Panc1 (cell line): ENCODE data around the gene MTHFSD. TPM values are rescaled to one million over a fixed set of nuclear protein-coding genes. Genes with fewer than 3 reads are reported as not detected.

Experiments used
- ATAC-seq: fragments of 200-7000 bp; cut with Tn5 transposase; 2 replicates; pipeline ENCODE4 v1.9.1; 2020; ENCODE audit warnings: mild to moderate bottlenecking, moderate library complexity
- BruUV-seq: library from RNA; stranded (reverse); fragments of 400-500 nt; replicated peaks from 2 replicates; lab custom pipeline; 2021; lab: Mats Ljungman, UMichigan
- CTCF ChIA-PET: fragments of 300-600 bp; sonication (Branson Sonifier 250); formaldehyde crosslinking; loops from one replicate; lab custom pipeline; 2022; ENCODE audit warnings: antibody characterized with exemption; lab: Charles Lee
- POLR2A ChIA-PET: fragments of 300-600 bp; sonication (Branson Sonifier 250); formaldehyde crosslinking; loops from one replicate; lab custom pipeline; 2022; ENCODE audit warnings: antibody characterized with exemption; lab: Charles Lee
- DNase-seq: peaks from one replicate; pipeline ENCODE4 v3.0.0-alpha.2; 2010; ENCODE audit warnings: low read depth, low spot score
- H3K27ac ChIP-seq: 2 replicates; pipeline ENCODE4 v1.5.1; 2011; ENCODE audit warnings: mild to moderate bottlenecking, low read length, inconsistent platforms
- H3K27me3 ChIP-seq: fragments of 200-500 bp; sonication (Bioruptor generic); 2 replicates; pipeline ENCODE4 v1.6.0; 2014; ENCODE audit warnings: low read length, inconsistent platforms; ENCODE audit not compliant: control insufficient read depth, insufficient read depth
- H3K36me3 ChIP-seq: fragments of 200-500 bp; sonication (Bioruptor generic); 2 replicates; pipeline ENCODE4 v1.5.1; 2014; ENCODE audit warnings: inconsistent platforms, mild to moderate bottlenecking, low read length, moderate library complexity; ENCODE audit not compliant: control insufficient read depth, insufficient read depth
- H3K4me1 ChIP-seq: 2 replicates; pipeline ENCODE4 v1.5.1; 2011; ENCODE audit warnings: inconsistent platforms, mild to moderate bottlenecking, low read length, moderate library complexity; ENCODE audit not compliant: control insufficient read depth, insufficient read depth
- H3K4me3 ChIP-seq, 2 experiments: 2 replicates each; pipeline ENCODE4 v1.5.1; 2011 to 2012; ENCODE audit warnings: low read depth in 2 of 2, low read length in 2 of 2, mild to moderate bottlenecking in 2 of 2, inconsistent platforms in 1 of 2, moderate library complexity in 1 of 2
- H3K9me3 ChIP-seq: fragments of 200-500 bp; sonication (Bioruptor generic); 2 replicates; pipeline ENCODE4 v1.5.1; 2014; ENCODE audit warnings: low read depth, mild to moderate bottlenecking, inconsistent platforms, low read length, moderate library complexity; ENCODE audit not compliant: control insufficient read depth, insufficient read depth
- POLR2AphosphoS5 ChIP-seq: IDR thresholded peaks from 2 replicates; pipeline ENCODE4 v1.6.1; 2012; ENCODE audit warnings: mild to moderate bottlenecking, low read depth, low read length, moderate library complexity
- SIN3A ChIP-seq: IDR thresholded peaks from 2 replicates; pipeline ENCODE4 v1.6.1; 2012; ENCODE audit warnings: low read depth, mild to moderate bottlenecking, low read length, moderate library complexity, borderline replicate concordance; ENCODE audit not compliant: insufficient read depth
- TCF7L2 ChIP-seq: IDR thresholded peaks from 2 replicates; pipeline ENCODE4 v1.6.1; 2011; ENCODE audit warnings: mild to moderate bottlenecking, low read depth, low read length, inconsistent platforms
- in situ Hi-C: cut with HindIII; loops from 2 replicates; pipeline ENCODE4 v1.10.0; 2016; ENCODE audit warnings: low sequenced_read_pairs, low pct_unique_long_range_greater_than_20kb
- intact Hi-C: fragments of 100-400 bp; cut with micrococcal nuclease; formaldehyde crosslinking; loops from one replicate; pipeline ENCODE4 v1.10.0; 2022; ENCODE audit not compliant: unreplicated experiment
- total RNA-seq: library from RNA; stranded (reverse); gene quantifications from one replicate; pipeline ENCODE4 v1.2.1, GENCODE V29; 2021; ENCODE audit not compliant: unreplicated experiment
- TF ChIP-seq, protein P1 (sequence below), 2 experiments: IDR thresholded peaks; 2 replicates each; pipeline ENCODE4 v1.6.1; 2011 to 2012; ENCODE audit warnings: low read depth in 2 of 2, control low read depth in 1 of 2, low read length in 1 of 2, mild to moderate bottlenecking in 1 of 2, moderate library complexity in 1 of 2; ENCODE audit not compliant: insufficient read depth in 1 of 2
- TF ChIP-seq, protein P2 (sequence below): fragments of 450-650 bp; IDR thresholded peaks from 2 replicates; pipeline ENCODE4 v1.5.1; 2017; ENCODE audit warnings: mild to moderate bottlenecking

The MTHFSD gene
- total RNA-seq, 1 experiment from 2014 or later: 16.5 TPM

DNA sequence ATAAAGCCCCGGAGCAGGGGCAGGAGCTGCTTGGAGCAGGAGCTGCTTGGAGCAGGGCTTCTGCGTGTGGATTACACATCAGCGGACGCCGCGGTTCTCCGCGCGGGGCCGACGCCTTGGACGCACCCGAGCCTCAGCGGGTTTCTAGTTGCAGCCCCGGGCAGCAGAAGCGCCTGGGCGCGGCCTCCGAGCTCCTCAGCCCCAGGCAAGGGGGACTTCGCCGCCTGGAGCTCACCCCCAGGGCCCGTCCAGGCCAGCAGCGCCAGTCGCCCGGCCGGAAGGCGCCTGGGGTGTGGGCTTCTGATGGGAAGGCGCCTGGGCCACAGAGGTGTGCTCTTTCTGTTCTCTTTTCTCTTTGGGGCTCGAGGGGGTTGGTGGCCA lies 38.4 kb downstream of the MTHFSD start:
- TF ChIP-seq, protein P1, sequence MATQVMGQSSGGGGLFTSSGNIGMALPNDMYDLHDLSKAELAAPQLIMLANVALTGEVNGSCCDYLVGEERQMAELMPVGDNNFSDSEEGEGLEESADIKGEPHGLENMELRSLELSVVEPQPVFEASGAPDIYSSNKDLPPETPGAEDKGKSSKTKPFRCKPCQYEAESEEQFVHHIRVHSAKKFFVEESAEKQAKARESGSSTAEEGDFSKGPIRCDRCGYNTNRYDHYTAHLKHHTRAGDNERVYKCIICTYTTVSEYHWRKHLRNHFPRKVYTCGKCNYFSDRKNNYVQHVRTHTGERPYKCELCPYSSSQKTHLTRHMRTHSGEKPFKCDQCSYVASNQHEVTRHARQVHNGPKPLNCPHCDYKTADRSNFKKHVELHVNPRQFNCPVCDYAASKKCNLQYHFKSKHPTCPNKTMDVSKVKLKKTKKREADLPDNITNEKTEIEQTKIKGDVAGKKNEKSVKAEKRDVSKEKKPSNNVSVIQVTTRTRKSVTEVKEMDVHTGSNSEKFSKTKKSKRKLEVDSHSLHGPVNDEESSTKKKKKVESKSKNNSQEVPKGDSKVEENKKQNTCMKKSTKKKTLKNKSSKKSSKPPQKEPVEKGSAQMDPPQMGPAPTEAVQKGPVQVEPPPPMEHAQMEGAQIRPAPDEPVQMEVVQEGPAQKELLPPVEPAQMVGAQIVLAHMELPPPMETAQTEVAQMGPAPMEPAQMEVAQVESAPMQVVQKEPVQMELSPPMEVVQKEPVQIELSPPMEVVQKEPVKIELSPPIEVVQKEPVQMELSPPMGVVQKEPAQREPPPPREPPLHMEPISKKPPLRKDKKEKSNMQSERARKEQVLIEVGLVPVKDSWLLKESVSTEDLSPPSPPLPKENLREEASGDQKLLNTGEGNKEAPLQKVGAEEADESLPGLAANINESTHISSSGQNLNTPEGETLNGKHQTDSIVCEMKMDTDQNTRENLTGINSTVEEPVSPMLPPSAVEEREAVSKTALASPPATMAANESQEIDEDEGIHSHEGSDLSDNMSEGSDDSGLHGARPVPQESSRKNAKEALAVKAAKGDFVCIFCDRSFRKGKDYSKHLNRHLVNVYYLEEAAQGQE (IDR thresholded peaks at IDR 0.05; ENCODE audit: insufficient read depth in 1 of 2, low read depth in 2 of 2, low read length in 1 of 2): no peak
- TF ChIP-seq SIN3A (no peak), TCF7L2 (no peak), POLR2AphosphoS5 (no peak)
- TF ChIP-seq, protein P2, sequence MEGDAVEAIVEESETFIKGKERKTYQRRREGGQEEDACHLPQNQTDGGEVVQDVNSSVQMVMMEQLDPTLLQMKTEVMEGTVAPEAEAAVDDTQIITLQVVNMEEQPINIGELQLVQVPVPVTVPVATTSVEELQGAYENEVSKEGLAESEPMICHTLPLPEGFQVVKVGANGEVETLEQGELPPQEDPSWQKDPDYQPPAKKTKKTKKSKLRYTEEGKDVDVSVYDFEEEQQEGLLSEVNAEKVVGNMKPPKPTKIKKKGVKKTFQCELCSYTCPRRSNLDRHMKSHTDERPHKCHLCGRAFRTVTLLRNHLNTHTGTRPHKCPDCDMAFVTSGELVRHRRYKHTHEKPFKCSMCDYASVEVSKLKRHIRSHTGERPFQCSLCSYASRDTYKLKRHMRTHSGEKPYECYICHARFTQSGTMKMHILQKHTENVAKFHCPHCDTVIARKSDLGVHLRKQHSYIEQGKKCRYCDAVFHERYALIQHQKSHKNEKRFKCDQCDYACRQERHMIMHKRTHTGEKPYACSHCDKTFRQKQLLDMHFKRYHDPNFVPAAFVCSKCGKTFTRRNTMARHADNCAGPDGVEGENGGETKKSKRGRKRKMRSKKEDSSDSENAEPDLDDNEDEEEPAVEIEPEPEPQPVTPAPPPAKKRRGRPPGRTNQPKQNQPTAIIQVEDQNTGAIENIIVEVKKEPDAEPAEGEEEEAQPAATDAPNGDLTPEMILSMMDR: no peak
- intact Hi-C loops: loop anchor here (1.0 kb wide), 1 partner anchor 444 kb away; no protein-coding TSS in a partner anchor
- ChIA-PET POLR2A (no interaction called here), CTCF (interaction anchor here (0.6 to 1.9 kb wide), 3 partner anchors 437 to 1056 kb away, joined by 3 to 7 read pairs (median 4); no protein-coding TSS in a partner anchor)
- H3K9me3 ChIP-seq: no peaks in the 10 kb centered on the region
- ATAC-seq (no peak), DNase-seq (no peak)
- H3K27me3 ChIP-seq: peaks cover 4% of the 10 kb centered on the region; the same call in 1 of the 2 replicates
- H3K36me3 ChIP-seq: no peaks in the 10 kb centered on the region
- no peak overlapping the region for H3K4me3 ChIP-seq
- no peak overlapping the region for H3K27ac ChIP-seq
- no peaks in the 10 kb centered on the region for H3K4me1 ChIP-seq
- no TSS peak for BruUV-seq
- in situ Hi-C loops: no loop called here

DNA sequence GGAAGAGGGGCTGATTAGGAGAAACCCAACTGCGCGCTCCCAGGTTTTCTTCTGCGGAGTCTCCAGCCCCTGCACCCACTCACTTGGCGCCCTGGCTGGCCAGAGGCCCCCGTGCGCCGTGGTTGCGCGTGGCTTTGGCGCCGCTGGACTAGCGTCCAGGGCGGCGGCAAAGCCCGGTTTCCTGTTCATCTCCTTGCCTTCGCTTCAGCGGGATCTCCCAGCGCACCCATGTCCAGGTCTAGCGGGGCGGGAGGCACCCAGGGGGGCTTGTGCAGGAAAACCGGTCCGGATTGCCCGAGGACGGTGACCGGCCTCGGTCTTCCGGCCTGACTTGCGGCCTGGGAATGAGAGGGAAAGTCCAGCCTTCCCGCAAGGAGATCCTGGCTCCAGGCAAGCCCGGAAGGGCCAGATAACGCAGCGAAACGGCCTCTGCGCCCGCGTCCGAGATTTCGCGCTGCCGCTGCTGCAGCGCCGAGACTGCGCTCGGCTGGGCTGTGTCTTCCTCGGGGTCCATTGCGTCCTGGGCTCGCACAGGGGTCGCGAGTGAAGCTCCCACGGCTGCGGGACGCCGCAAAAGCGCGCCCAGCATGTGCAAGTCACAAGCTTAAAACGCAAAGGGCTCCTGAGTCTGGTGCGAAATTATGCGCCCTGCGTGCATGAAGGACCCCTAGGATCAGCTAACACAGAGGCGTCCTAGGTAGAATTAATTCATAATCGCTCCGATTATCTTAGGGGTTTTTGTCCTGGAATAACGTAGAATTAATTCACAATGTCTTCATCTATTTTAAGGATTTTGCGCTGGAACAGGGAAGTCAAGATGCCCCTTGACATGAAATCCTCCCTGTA lies 39.0 kb downstream of the MTHFSD start:
- TF ChIP-seq TCF7L2 (no peak), SIN3A (no peak), POLR2AphosphoS5 (no peak)
- TF ChIP-seq, protein P2: no peak
- TF ChIP-seq, protein P1 (IDR thresholded peaks at IDR 0.05; ENCODE audit: insufficient read depth in 1 of 2, low read depth in 2 of 2, low read length in 1 of 2): no peak
- ATAC-seq (no peak), DNase-seq (no peak)
- in situ Hi-C loops: no loop called here
- Histone ChIP-seq H3K27ac (no peak overlapping the region), H3K4me1 (no peaks in the 10 kb centered on the region), H3K4me3 (peak overlapping the region in 1 of 2 experiments; percentile 4; a peak in 1 of 4 replicates), H3K36me3 (no peaks in the 10 kb centered on the region), H3K9me3 (no peaks in the 10 kb centered on the region), H3K27me3 (peaks cover 4% of the 10 kb centered on the region; the same call in 1 of the 2 replicates)
- POLR2A ChIA-PET: no interaction called here
- BruUV-seq: no TSS peak
- CTCF ChIA-PET: no interaction called here
- intact Hi-C loops: no loop called here
